Loucy (cell line): ENCODE results near the gene COL2A1.

Experiments
- H2AFZ ChIP-seq: fragments of 200-600 bp; sonication (generic); 2 replicates; pipeline ENCODE4 v1.6.0; 2016; ENCODE audit warnings: antibody characterized with exemption, mild to moderate bottlenecking, low read length, moderate library complexity
- H3F3A ChIP-seq: fragments of 200-600 bp; 2 replicates; pipeline ENCODE4 v1.6.0; 2016; ENCODE audit warnings: antibody characterized with exemption, low read depth, mild to moderate bottlenecking
- H3K27me3 ChIP-seq: fragments of 200-600 bp; sonication (generic); 2 replicates; pipeline ENCODE4 v1.6.1; 2014; ENCODE audit warnings: low read length, mild to moderate bottlenecking; ENCODE audit not compliant: insufficient read depth, poor library complexity, severe bottlenecking
- H3K36me3 ChIP-seq: fragments of 200-600 bp; sonication (generic); 2 replicates; pipeline ENCODE4 v1.6.1; 2016; ENCODE audit warnings: low read length; ENCODE audit not compliant: insufficient read depth
- H3K4me1 ChIP-seq: fragments of 200-600 bp; sonication (generic); 2 replicates; pipeline ENCODE4 v1.5.1; 2014; ENCODE audit warnings: low read length, mild to moderate bottlenecking; ENCODE audit not compliant: insufficient read depth, poor library complexity, severe bottlenecking
- H3K4me2 ChIP-seq: fragments of 200-600 bp; sonication (generic); 2 replicates; pipeline ENCODE4 v1.6.0; 2014; ENCODE audit warnings: antibody characterized with exemption, low read length, low read depth, mild to moderate bottlenecking; ENCODE audit not compliant: poor library complexity, severe bottlenecking
- H3K4me3 ChIP-seq: fragments of 200-600 bp; sonication (generic); 2 replicates; pipeline ENCODE4 v1.5.1; 2014; ENCODE audit warnings: low read length, mild to moderate bottlenecking, mixed read lengths; ENCODE audit not compliant: poor library complexity, severe bottlenecking
- H3K79me2 ChIP-seq: fragments of 200-600 bp; sonication (generic); 2 replicates; pipeline ENCODE4 v1.6.1; 2014; ENCODE audit warnings: low read length; ENCODE audit not compliant: insufficient read depth
- H3K9ac ChIP-seq: fragments of 200-600 bp; sonication (generic); 2 replicates; pipeline ENCODE4 v1.6.0; 2014; ENCODE audit warnings: mild to moderate bottlenecking, low read depth, low read length, moderate library complexity; ENCODE audit not compliant: poor library complexity, severe bottlenecking
- H3K9me2 ChIP-seq: fragments of 200-600 bp; sonication (generic); replicated peaks from 2 replicates; pipeline ENCODE4 v1.6.1; 2016; ENCODE audit warnings: low read depth, low read length, mixed read lengths
- H3K9me3 ChIP-seq: fragments of 200-600 bp; sonication (generic); 2 replicates; pipeline ENCODE4 v1.6.1; 2014; ENCODE audit warnings: mild to moderate bottlenecking, antibody characterized with exemption, low read length, low read depth; ENCODE audit not compliant: insufficient read depth
- H4K20me1 ChIP-seq: fragments of 200-600 bp; sonication (generic); 2 replicates; pipeline ENCODE4 v1.6.0; 2014; ENCODE audit warnings: antibody characterized with exemption, low read length, mild to moderate bottlenecking; ENCODE audit not compliant: insufficient read depth, poor library complexity, severe bottlenecking
- CTCF ChIP-seq: fragments of 200-600 bp; sonication (generic); conservative IDR thresholded peaks from 2 replicates; pipeline ENCODE4 v1.5.1; 2014; ENCODE audit warnings: mild to moderate bottlenecking, antibody characterized with exemption, low read length
- EZH2phosphoT487 ChIP-seq: fragments of 200-600 bp; IDR thresholded peaks from 2 replicates; pipeline ENCODE4 v1.6.1; 2018; ENCODE audit warnings: antibody characterized with exemption, mild to moderate bottlenecking, moderate library complexity, borderline replicate concordance

Gene COL2A1

GRCh38 chr12:47941871-47942613 lies 62.2 kb downstream of the COL2A1 start:
- no peaks in the 10 kb centered on the region for H3K27me3 ChIP-seq
- H3K4me3 ChIP-seq: no peak overlapping the region
- H3K9me2 ChIP-seq: no peaks in the 10 kb centered on the region
- no peak overlapping the region for H2AFZ ChIP-seq
- H3K9ac ChIP-seq: no peak overlapping the region
- no peak for TF ChIP-seq EZH2phosphoT487
- TF ChIP-seq CTCF: peak; percentile 39
- H3K36me3 ChIP-seq: no peaks in the 10 kb centered on the region
- H3K4me1 ChIP-seq: no peaks in the 10 kb centered on the region
- no peaks in the 10 kb centered on the region for H3K79me2 ChIP-seq
- no peaks in the 10 kb centered on the region for H3K9me3 ChIP-seq
- no peaks in the 10 kb centered on the region for H3F3A ChIP-seq
- no peak overlapping the region for H3K4me2 ChIP-seq
- H4K20me1 ChIP-seq: no peaks in the 10 kb centered on the region

GRCh38 chr12:47941475-47941780 lies 62.8 kb downstream of the COL2A1 start:
- Histone ChIP-seq H3K4me3 (no peak overlapping the region), H3K27me3 (no peaks in the 10 kb centered on the region), H4K20me1 (no peaks in the 10 kb centered on the region), H3K9ac (no peak overlapping the region), H3K4me1 (no peaks in the 10 kb centered on the region), H3K36me3 (no peaks in the 10 kb centered on the region), H2AFZ (no peak overlapping the region), H3K9me2 (no peaks in the 10 kb centered on the region), H3K79me2 (no peaks in the 10 kb centered on the region), H3K9me3 (no peaks in the 10 kb centered on the region), H3K4me2 (no peak overlapping the region), H3F3A (no peaks in the 10 kb centered on the region)
- TF ChIP-seq EZH2phosphoT487: no peak
- no peak for TF ChIP-seq CTCF

DNA sequence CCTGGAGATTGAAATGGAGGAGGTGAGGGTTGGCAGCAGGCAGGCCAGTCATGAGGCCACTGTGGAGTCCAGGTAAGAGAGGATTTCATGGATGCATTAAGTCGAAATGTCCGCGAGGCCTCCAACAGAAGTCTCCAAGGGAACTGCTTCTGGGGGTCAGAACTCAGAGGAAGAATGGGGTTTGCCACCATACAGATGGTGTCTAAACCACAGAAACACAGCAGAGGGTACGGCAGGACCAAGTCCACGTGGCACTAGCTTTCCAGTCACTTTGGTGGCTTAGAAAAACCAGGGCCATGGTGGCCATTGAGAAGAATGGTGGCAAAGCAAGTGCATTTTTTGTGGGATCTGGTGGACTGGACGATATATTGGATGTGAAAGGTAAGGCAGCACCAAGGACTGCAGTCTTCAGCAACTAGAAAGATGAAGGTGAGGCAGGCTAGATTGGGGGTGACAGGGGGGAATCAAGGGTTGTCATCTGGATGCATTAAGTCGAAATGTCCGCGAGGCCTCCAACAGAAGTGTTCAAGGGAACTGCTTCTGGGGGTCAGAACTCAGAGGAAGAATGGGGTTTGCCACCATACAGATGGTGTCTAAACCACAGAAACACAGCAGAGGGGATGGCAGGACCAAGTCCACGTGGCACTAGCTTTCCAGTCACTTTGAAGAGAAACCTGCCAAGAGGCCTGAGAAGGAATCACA lies 63.4 kb downstream of the COL2A1 start:
- H3K36me3 ChIP-seq: no peaks in the 10 kb centered on the region
- H3K9me3 ChIP-seq: no peaks in the 10 kb centered on the region
- H3K27me3 ChIP-seq: no peaks in the 10 kb centered on the region
- H3K4me1 ChIP-seq: no peaks in the 10 kb centered on the region
- H3K9me2 ChIP-seq: no peaks in the 10 kb centered on the region
- H2AFZ ChIP-seq: no peak overlapping the region
- H3F3A ChIP-seq: no peaks in the 10 kb centered on the region
- H3K79me2 ChIP-seq: no peaks in the 10 kb centered on the region
- no peak overlapping the region for H3K4me2 ChIP-seq
- no peak overlapping the region for H3K9ac ChIP-seq
- no peaks in the 10 kb centered on the region for H4K20me1 ChIP-seq
- no peak for TF ChIP-seq CTCF
- TF ChIP-seq EZH2phosphoT487: no peak
- H3K4me3 ChIP-seq: no peak overlapping the region
